Neural cell (in vitro differentiated cells): ENCODE data around the gene HSFX3. TPM values are rescaled to one million over a fixed set of nuclear protein-coding genes. Genes with fewer than 3 reads are reported as not detected.

Experiments
- H2AFZ ChIP-seq: fragments of 200-600, 300-800 bp; sonication (generic), shearing (Covaris generic); 2 replicates; pipeline ENCODE4 v1.6.0; 2014; ENCODE audit warnings: low read depth, mild to moderate bottlenecking, antibody characterized with exemption, low read length, moderate library complexity
- H3F3A ChIP-seq: fragments of 200-600 bp; shearing (Covaris generic); 2 replicates; pipeline ENCODE4 v1.6.1; 2016; ENCODE audit warnings: mild to moderate bottlenecking, moderate library complexity, mixed read lengths, antibody characterized with exemption, low read length; ENCODE audit not compliant: insufficient read depth, poor library complexity, severe bottlenecking
- H3K27ac ChIP-seq: fragments of 200-600, 300-800 bp; sonication (generic), shearing (Covaris generic); 2 replicates; pipeline ENCODE4 v1.5.1; 2014; ENCODE audit warnings: mild to moderate bottlenecking, low read length, moderate library complexity
- H3K27me3 ChIP-seq: fragments of 300-800, 200-600 bp; sonication (generic), shearing (Covaris generic); 2 replicates; pipeline ENCODE4 v1.6.0; 2014; ENCODE audit warnings: mild to moderate bottlenecking, low read depth, low read length, moderate library complexity; ENCODE audit not compliant: insufficient read depth
- H3K36me3 ChIP-seq: fragments of 300-800, 200-600 bp; sonication (generic), shearing (Covaris generic); 2 replicates; pipeline ENCODE4 v1.5.1; 2014; ENCODE audit warnings: mild to moderate bottlenecking, antibody characterized with exemption, low read length, moderate library complexity; ENCODE audit not compliant: insufficient read depth
- H3K4me2 ChIP-seq: fragments of 300-800, 200-600 bp; sonication (generic), shearing (Covaris generic); 2 replicates; pipeline ENCODE4 v1.6.0; 2014; ENCODE audit warnings: mild to moderate bottlenecking, low read length
- H3K4me3 ChIP-seq: fragments of 300-800, 200-600 bp; sonication (generic), shearing (Covaris generic); 2 replicates; pipeline ENCODE4 v1.5.1; 2014; ENCODE audit warnings: mild to moderate bottlenecking, low read length, moderate library complexity
- H3K79me2 ChIP-seq: fragments of 200-600 bp; shearing (Covaris generic); replicated peaks from 2 replicates; pipeline ENCODE4 v1.6.0; 2014; ENCODE audit warnings: mild to moderate bottlenecking, low read length, moderate library complexity; ENCODE audit not compliant: insufficient read depth
- H3K9ac ChIP-seq: fragments of 300-800, 200-600 bp; sonication (generic), shearing (Covaris generic); 2 replicates; pipeline ENCODE4 v1.6.1; 2016; ENCODE audit warnings: mild to moderate bottlenecking, low read length, mixed read lengths
- H3K9me2 ChIP-seq: fragments of 200-600 bp; shearing (Covaris generic); 2 replicates; pipeline ENCODE4 v1.6.1; 2016; ENCODE audit warnings: mild to moderate bottlenecking, low read length, mixed read lengths; ENCODE audit not compliant: insufficient read depth
- H3K9me3 ChIP-seq: fragments of 200-600, 300-800 bp; sonication (generic), shearing (Covaris generic); 2 replicates; pipeline ENCODE4 v1.6.1; 2016; ENCODE audit warnings: mild to moderate bottlenecking, mixed run types, low read length, moderate library complexity, mixed read lengths
- H4K20me1 ChIP-seq: fragments of 200-600 bp; shearing (Covaris generic); 2 replicates; pipeline ENCODE4 v1.6.1; 2016; ENCODE audit warnings: mild to moderate bottlenecking, mixed run types; ENCODE audit not compliant: insufficient read depth
- EP300 ChIP-seq: fragments of 450-650 bp; conservative IDR thresholded peaks from 2 replicates; pipeline ENCODE4 v1.6.1; 2014; ENCODE audit warnings: antibody characterized with exemption, mild to moderate bottlenecking, moderate library complexity; ENCODE audit not compliant: poor library complexity, severe bottlenecking
- EZH2 ChIP-seq: fragments of 200-600, 300-800 bp; shearing (Covaris generic), sonication (generic); IDR thresholded peaks from 2 replicates; pipeline ENCODE4 v1.6.1; 2014; ENCODE audit warnings: antibody characterized with exemption, low read length, borderline replicate concordance, mild to moderate bottlenecking; ENCODE audit not compliant: insufficient read depth, poor library complexity, severe bottlenecking
- MXI1 ChIP-seq: fragments of 450-650 bp; conservative IDR thresholded peaks from 2 replicates; pipeline ENCODE4 v1.6.1; 2014; ENCODE audit warnings: antibody characterized with exemption, mild to moderate bottlenecking; ENCODE audit not compliant: poor library complexity, severe bottlenecking
- POLR2AphosphoS5 ChIP-seq: IDR thresholded peaks from 2 replicates; pipeline ENCODE4 v1.6.1; 2012
- RAD21 ChIP-seq: fragments of 450-650 bp; conservative IDR thresholded peaks from 2 replicates; pipeline ENCODE4 v1.6.1; 2014; ENCODE audit warnings: antibody characterized with exemption, mild to moderate bottlenecking, moderate library complexity
- SMC3 ChIP-seq: fragments of 450-650 bp; conservative IDR thresholded peaks from 2 replicates; pipeline ENCODE4 v1.6.1; 2014; ENCODE audit warnings: antibody characterized with exemption, mild to moderate bottlenecking, moderate library complexity; ENCODE audit not compliant: poor library complexity
- TAF1 ChIP-seq: IDR thresholded peaks from 2 replicates; pipeline ENCODE4 v1.6.1; 2012; ENCODE audit warnings: low read depth
- polyA plus RNA-seq: library from polyadenylated mRNA; depleted of rRNA; stranded (reverse); fragments of >200 nt; gene quantifications from 2 replicates; pipeline ENCODE4 v1.2.3, GENCODE V29; 2014
- TF ChIP-seq, protein P1 (sequence below): IDR thresholded peaks from 2 replicates; pipeline ENCODE4 v1.6.1; 2012; ENCODE audit warnings: borderline replicate concordance
- TF ChIP-seq, protein P2 (sequence below): fragments of 450-650 bp; IDR thresholded peaks from 2 replicates; pipeline ENCODE4 v1.5.1; 2014; ENCODE audit warnings: antibody characterized with exemption, mild to moderate bottlenecking, moderate library complexity; ENCODE audit not compliant: poor library complexity, severe bottlenecking

The HSFX3 gene
- polyA plus RNA-seq, 1 donor from 2014 or later, result not detected

- H3K9me2 ChIP-seq, result no peaks in the 10 kb centered on the region
- no peaks in the 10 kb centered on the region for H3K9me3 ChIP-seq
- peak within 1 kb of the TSS; percentile 33 for H2AFZ ChIP-seq
- peak within 1 kb of the TSS; percentile 92 for H3K27ac ChIP-seq
- H3F3A ChIP-seq, result no peaks in the 10 kb centered on the region
- peak within 1 kb of the TSS; percentile 59 for H3K4me2 ChIP-seq
- H3K36me3 ChIP-seq, result no peaks in the 10 kb centered on the region
- no peaks in the 10 kb centered on the region for H4K20me1 ChIP-seq
- H3K4me3 ChIP-seq, result peak within 1 kb of the TSS; percentile 86
- peak within 1 kb of the TSS; percentile 79 for H3K9ac ChIP-seq
- TF ChIP-seq, protein P1, sequence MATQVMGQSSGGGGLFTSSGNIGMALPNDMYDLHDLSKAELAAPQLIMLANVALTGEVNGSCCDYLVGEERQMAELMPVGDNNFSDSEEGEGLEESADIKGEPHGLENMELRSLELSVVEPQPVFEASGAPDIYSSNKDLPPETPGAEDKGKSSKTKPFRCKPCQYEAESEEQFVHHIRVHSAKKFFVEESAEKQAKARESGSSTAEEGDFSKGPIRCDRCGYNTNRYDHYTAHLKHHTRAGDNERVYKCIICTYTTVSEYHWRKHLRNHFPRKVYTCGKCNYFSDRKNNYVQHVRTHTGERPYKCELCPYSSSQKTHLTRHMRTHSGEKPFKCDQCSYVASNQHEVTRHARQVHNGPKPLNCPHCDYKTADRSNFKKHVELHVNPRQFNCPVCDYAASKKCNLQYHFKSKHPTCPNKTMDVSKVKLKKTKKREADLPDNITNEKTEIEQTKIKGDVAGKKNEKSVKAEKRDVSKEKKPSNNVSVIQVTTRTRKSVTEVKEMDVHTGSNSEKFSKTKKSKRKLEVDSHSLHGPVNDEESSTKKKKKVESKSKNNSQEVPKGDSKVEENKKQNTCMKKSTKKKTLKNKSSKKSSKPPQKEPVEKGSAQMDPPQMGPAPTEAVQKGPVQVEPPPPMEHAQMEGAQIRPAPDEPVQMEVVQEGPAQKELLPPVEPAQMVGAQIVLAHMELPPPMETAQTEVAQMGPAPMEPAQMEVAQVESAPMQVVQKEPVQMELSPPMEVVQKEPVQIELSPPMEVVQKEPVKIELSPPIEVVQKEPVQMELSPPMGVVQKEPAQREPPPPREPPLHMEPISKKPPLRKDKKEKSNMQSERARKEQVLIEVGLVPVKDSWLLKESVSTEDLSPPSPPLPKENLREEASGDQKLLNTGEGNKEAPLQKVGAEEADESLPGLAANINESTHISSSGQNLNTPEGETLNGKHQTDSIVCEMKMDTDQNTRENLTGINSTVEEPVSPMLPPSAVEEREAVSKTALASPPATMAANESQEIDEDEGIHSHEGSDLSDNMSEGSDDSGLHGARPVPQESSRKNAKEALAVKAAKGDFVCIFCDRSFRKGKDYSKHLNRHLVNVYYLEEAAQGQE, result no peak
- peak; percentile 47 for TF ChIP-seq RAD21
- no peak for TF ChIP-seq EZH2
- TF ChIP-seq, protein P2, sequence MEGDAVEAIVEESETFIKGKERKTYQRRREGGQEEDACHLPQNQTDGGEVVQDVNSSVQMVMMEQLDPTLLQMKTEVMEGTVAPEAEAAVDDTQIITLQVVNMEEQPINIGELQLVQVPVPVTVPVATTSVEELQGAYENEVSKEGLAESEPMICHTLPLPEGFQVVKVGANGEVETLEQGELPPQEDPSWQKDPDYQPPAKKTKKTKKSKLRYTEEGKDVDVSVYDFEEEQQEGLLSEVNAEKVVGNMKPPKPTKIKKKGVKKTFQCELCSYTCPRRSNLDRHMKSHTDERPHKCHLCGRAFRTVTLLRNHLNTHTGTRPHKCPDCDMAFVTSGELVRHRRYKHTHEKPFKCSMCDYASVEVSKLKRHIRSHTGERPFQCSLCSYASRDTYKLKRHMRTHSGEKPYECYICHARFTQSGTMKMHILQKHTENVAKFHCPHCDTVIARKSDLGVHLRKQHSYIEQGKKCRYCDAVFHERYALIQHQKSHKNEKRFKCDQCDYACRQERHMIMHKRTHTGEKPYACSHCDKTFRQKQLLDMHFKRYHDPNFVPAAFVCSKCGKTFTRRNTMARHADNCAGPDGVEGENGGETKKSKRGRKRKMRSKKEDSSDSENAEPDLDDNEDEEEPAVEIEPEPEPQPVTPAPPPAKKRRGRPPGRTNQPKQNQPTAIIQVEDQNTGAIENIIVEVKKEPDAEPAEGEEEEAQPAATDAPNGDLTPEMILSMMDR, result no peak
- TF ChIP-seq SMC3, result peak; percentile 39
- peak; percentile 79 for TF ChIP-seq MXI1
- TF ChIP-seq POLR2AphosphoS5, result peak; percentile 81
- peak; percentile 47 for TF ChIP-seq TAF1
- TF ChIP-seq EP300, result peak; percentile 78
- H3K79me2 ChIP-seq, result no peaks in the 10 kb centered on the region
- no peaks in the 10 kb centered on the region for H3K27me3 ChIP-seq
Observed at GRCh38 chrX:149540621-149541520, 8.9 kb downstream of the HSFX3 start, which contains the start of gene EOLA1. Gene EOLA1, plus strand, starts transcription at chrX:149541012. Its CDS starts 4,619 bp downstream, at chrX:149545631.

GRCh38 chrX:149540131-149540620 lies 9.5 kb downstream of the HSFX3 start:
- Histone ChIP-seq H3K4me3 (peak overlapping the region; percentile 86), H3K9ac (peak overlapping the region; percentile 79), H3K79me2 (no peaks in the 10 kb centered on the region), H3K9me2 (no peaks in the 10 kb centered on the region), H3K9me3 (no peaks in the 10 kb centered on the region), H2AFZ (peak overlapping the region; percentile 33), H3K4me2 (no peak overlapping the region), H3K27ac (peak overlapping the region; percentile 92), H4K20me1 (no peaks in the 10 kb centered on the region), H3K36me3 (no peaks in the 10 kb centered on the region), H3F3A (no peaks in the 10 kb centered on the region), H3K27me3 (no peaks in the 10 kb centered on the region)
- TF ChIP-seq, protein P1, result no peak
- TF ChIP-seq EZH2 (no peak), EP300 (no peak), MXI1 (no peak), SMC3 (no peak), RAD21 (no peak), TAF1 (no peak), POLR2AphosphoS5 (no peak)
- TF ChIP-seq, protein P2, result no peak
